ENCODE results near the gene PCF11. TPM values are rescaled to one million over a fixed set of nuclear protein-coding genes. Genes with fewer than 3 reads are reported as not detected.
"Not testable (repeated sequence)": the region's sequence is repeated elsewhere in the genome, so short reads cannot be mapped to it uniquely, and the experiment has no call there.

The PCF11 gene
- total RNA-seq, 2 donors from 2014 or later = 30.9 to 36.1 TPM

GRCh38 chr11:83172551-83172950 is 15.6 kb downstream of the PCF11 start:
- ATAC-seq (no peak), DNase-seq (no peak)
- intact Hi-C loops (cut with DNase I) = no loop called here

- no peak for ATAC-seq
- intact Hi-C loops (cut with DNase I) = no loop called here
Measured at GRCh38 chr11:83174008-83174407, 17.1 kb downstream of the PCF11 start.

DNA sequence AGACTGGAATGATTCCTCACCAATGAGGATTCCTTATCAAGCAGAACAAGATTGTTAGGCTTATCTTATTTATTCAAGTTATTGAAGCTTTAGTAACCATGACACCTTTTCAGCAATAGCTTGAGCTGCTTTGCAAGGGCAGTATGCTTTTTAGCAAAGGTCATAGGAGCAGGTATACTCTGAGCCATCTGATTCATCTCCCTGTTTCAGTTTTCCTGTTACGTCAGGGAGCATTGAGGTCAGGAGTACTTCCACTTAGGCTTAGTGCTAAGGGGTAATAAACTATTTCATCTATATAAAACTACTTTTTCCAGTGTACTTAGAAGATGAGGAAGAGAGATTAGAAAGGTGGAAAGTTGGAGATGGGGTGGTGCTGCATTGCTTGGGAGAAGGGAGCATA is 18.9 kb downstream of the PCF11 start:
- ATAC-seq (no peak), DNase-seq (no peak)
- intact Hi-C loops (cut with DNase I) = no loop called here

More at GRCh38 chr11:83174008-83174407, 17.1 kb downstream of the PCF11 start:
- DNase-seq = no peak

- ATAC-seq (no peak), DNase-seq (no peak)
- intact Hi-C loops (cut with DNase I) = no loop called here
Measured at GRCh38 chr11:83181815-83182214, 24.9 kb downstream of the PCF11 start.

GRCh38 chr11:83185767-83186166 is 28.8 kb downstream of the PCF11 start:
- intact Hi-C loops (cut with DNase I) = no loop called here
- ATAC-seq (no peak), DNase-seq (no peak)

DNA sequence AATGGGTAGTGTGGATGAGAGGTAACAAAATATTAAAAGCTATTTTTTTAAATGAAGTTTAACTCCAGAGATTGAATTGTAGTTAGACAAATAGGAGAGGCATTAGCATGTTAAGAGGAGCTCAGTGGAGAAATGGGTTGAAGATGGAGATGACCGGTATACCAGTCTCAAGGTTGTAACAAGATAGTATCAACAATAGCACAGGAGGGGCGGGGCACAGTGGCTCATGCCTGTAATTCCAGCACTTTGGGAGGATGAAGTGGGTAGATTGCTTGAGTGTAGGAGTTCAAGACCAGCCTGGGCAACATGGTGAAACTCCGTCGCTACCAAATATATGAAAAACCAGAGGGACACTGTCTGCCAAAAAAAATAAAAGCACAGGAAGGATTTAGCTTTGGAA is 30.5 kb downstream of the PCF11 start:
- ATAC-seq = peak in 1 of 2 donors; percentile 7
- DNase-seq = no peak
- intact Hi-C loops (cut with DNase I) = no loop called here

GRCh38 chr11:83191491-83191890 is 34.6 kb downstream of the PCF11 start:
- intact Hi-C loops (cut with DNase I) = loop anchor here in 1 of 2 donors (5.0 kb wide), 2 partner anchors 34 to 289 kb away; partner anchors contain the start of genes DDIAS, PCF11 and PRCP
- DNase-seq (no peak), ATAC-seq (no peak)

DNA sequence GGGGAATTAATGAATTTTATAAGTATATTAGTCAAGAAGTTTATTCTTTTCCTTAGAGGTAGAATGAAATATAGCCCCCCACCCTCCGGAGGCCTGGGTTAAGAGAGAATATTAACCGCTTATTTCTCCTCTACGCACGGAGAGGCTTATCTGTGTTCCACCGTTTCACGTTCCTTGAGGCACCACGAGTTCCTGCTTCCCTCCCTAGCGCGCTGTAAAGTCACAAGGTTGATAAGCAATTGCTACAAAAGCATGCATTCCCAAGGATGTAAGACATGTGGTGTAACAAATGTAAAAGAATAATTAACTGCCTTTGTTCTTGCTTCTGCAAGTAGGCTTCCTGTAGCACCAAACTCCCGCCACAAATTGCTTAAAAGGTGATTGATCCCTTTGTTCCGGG is 35.1 kb downstream of the PCF11 start:
- ATAC-seq (no peak), DNase-seq (no peak)
- intact Hi-C loops (cut with DNase I) = loop anchor here in 1 of 2 donors (5.0 kb wide), 2 partner anchors 35 to 290 kb away; partner anchors contain the start of genes DDIAS, PCF11 and PRCP

DNA sequence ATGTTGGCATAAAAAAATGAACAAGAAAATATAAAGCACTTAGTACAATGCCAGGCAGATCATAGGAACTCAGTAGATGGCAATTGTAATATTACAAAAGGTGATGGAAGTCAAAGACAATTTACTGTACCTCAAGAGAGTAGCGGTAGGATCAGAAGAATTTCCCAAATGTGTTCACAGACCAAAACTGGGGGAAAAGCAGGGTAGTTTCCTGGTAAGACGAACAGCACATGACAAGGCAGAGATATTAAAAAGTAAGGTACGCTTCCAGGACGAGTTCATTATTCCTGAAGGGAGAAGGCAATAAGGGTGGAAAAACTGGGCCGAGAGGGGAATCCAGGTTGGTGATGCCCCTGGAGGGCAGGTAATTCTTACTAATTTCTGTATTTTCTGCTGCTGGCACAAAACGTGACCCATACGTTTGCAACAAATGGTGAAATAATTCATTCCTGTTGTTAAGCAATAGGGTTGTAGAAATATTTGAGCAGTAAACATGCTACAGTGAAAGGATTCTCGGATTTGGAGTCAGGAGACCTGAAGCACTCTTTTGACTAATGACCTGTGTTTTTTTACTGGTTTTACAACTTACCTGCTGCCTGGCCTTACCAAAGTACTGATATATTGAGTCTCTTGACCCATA is 35.8 kb downstream of the PCF11 start:
- ATAC-seq (no peak), DNase-seq (no peak)
- intact Hi-C loops (cut with DNase I) = loop anchor here in 1 of 2 donors (5.0 kb wide), 2 partner anchors 35 to 290 kb away; partner anchors contain the start of genes DDIAS, PCF11 and PRCP

DNA sequence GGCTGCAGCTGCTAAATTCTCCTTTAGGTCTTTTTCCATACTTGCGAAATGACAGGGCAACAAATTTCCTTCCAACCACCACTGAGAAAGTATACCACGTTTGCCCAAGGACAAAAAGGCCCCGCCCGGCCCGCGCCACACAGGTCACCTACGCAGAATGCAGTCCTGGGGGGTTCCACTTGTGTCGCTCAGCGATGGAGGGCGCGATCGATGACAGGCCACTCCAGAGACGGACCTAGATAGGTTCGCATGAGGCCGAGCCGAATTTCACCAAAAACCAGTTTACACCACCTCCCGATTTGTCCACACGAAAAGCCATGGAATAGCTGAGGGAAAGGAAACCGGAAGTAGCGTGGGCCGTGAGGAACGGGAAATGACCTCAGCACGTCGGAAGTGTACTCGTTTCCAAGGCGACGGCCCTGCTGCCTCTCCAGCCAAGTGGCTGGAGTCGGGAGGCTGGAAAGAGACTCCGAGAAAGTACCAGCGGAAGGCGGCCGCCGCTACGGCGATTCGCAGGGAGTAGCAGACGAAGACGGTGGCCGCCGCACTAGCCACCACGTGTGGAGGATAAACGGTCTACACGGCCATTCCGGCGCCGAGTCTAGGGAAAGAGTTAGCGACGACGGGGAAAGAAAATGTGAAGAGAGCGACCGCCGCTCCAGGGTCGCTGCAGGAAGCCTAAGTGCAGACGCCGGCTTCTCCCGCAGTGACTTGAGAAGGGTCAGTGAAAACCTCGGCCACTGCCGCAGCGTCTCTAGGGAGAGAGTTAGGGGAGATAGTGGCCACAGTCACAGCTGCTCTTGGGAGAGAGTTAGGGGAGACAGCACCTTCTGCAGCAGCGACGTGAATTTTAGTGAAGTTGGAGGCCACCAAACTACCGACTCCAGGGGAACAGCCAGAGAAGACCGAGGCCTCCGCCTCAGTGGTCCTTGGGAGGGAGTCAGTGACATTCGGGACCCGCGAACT is 36.7 kb downstream of the PCF11 start, which contains the start of gene ANKRD42:
Gene ANKRD42 (plus strand): TSS at position 398 of the 966 bp plus-strand sequence. CDS start 959 bp downstream, outside the sequence.
- ATAC-seq (peak; percentile 97), DNase-seq (peak; percentile 96)
- intact Hi-C loops (cut with DNase I) = loop anchor here in 1 of 2 donors (5.0 kb wide), 2 partner anchors 36 to 291 kb away; partner anchors contain the start of genes DDIAS, PCF11 and PRCP

GRCh38 chr11:83194281-83195142 is 37.6 kb downstream of the PCF11 start:
- ATAC-seq (peak; percentile 70 to 82), DNase-seq (peak; percentile 81)
- intact Hi-C loops (cut with DNase I) = loop anchor here in 1 of 2 donors (5.0 kb wide), 2 partner anchors 37 to 292 kb away; partner anchors contain the start of genes DDIAS, PCF11 and PRCP

DNA sequence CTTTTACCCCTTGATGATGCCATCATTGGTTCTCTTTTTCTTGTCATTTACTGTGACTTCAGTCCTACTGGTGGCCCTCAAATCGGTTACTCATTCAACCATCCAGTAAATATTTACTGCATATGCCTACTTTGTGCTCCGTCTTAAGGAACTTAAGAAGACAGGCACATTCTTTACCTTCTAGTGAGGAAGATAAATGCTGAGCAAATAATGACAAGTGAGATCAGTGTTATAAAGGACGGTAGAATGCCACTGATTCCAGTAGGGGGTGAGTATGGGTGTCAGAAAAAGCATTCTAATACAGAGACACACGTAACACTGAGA is 38.2 kb downstream of the PCF11 start:
- ATAC-seq (no peak), DNase-seq (no peak)
- intact Hi-C loops (cut with DNase I) = no loop called here

DNA sequence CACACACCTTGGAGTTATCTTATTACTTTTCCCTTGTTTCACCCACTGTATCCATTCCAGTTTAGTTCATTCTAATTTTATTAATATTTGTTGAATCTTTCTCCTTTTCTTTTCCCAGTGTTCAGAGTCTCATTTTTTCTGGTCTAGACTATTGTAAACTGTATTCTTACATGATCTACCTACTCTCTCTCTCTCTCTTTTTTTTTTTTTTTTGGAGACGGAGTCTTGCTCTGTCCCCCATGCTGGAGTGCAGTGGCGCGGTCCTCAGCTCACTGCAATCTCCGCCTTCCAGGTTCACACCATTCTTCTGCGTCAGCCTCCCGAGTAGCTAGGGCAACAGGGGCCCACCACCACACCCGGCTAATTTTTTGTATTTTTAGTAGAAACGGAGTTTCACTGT is 38.7 kb downstream of the PCF11 start:
- ATAC-seq = no peak
- no peak for DNase-seq
- intact Hi-C loops (cut with DNase I) = no loop called here

DNA sequence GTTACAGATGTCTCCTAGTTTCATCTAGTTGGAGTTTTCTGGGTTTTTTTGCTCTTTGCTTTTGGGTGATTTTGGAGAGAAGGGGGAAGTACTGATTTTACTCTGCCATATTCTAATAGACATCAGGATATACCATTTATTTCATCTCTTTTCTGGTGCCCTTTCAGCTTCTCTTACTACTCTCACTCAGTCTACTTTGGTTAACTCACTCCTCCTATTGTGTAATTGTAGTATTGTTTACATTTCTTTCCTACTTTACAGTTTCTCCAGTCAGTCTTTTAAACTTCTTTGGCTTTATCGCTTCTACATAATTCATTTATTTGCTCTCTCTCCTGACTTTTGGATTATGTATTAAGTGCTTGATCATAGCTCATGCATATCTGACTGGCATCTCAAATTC is 43.1 kb downstream of the PCF11 start:
- DNase-seq = no peak
- ATAC-seq = no peak
- intact Hi-C loops (cut with DNase I) = no loop called here

DNA sequence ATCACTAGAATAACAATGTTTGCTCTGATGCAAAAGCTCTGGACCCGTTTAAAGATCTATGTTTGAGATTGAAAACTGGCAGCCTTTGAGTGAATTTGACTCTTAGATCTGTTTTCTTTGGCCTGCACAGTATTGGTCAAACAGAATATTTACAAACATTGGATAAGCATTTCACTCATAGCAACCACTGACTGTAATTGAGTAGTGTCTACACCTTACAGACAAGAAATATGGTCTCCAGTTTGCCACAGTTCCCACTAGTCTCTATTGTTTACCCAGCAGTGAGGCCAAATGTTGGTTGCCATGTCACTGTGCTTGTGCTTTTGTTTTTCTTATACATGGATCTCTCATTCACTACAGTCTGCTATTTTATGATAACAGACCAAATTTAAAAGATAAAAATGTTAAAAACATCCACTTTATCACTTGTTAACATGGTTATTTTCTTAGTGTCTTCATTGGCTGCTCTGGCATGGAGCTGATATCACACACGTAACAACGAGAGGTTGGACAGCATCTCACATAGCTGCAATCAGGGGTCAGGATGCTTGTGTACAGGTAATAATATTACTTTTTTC is 48.8 kb downstream of the PCF11 start:
- intact Hi-C loops (cut with DNase I) = no loop called here
- no peak for DNase-seq
- ATAC-seq = no peak

DNA sequence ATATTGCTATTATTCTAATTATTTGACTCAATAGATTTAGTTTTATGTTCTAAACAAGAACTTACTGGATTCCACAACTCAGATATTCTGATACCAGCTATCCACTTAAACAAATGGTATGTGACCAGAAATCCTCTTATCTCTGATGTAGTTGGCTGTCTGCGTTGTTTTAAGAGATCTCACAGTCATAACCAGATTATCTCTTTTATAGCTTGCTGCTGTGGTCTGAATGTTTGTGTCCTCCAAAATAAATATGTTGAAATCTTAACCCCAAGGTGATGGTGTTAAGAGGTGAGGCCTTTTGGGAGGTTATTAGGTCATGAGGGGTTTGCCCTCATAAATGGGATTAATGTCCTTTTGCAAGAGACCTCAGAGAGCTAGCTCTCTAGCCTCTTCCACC is 49.3 kb downstream of the PCF11 start:
- intact Hi-C loops (cut with DNase I) = no loop called here
- DNase-seq (no peak), ATAC-seq (no peak)

DNA sequence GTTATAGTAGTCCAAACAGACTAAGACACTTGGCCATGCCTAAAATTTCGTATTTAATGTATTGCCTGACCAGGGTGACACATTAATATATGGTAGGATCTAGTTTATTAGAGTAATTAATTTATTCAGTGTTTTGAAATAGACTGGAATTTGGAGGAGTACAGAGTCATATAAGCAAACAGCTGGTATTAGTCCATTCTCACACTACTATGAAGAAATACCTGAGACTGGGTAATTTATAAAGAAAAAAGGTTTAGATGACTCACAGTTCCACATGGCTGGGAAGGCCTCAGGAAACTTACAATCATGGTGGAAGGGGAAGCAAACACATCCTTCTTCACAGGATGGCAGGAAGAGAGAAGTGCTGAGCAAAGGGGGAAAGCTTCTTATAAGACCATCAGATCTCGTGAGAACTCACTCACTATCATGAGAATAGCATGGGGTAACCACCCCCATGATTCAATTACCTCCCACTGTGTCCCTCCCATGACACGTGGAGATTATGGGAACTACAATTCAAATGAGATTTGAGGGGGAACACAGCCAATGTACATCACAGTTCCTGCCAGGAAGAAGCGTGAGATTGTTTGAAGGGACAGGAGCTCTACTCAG is 49.9 kb downstream of the PCF11 start:
- intact Hi-C loops (cut with DNase I); ATAC-seq; DNase-seq: not testable (repeated sequence)

- no peak for DNase-seq
- intact Hi-C loops (cut with DNase I) = no loop called here
- ATAC-seq = no peak
Measured at GRCh38 chr11:83219095-83219494, 62.2 kb downstream of the PCF11 start.
